Mucosa of stomach (tissue), 1 donor: ENCODE results near the gene ZNF526.

Experiments used
- H3K27me3 ChIP-seq: one replicate; pipeline ENCODE4 v1.7.0; 2013; ENCODE audit warnings: mild to moderate bottlenecking, low read length; ENCODE audit not compliant: control insufficient read depth, insufficient read depth
- H3K36me3 ChIP-seq: one replicate; pipeline ENCODE4 v1.7.0; 2013; ENCODE audit warnings: low read length; ENCODE audit not compliant: control insufficient read depth, insufficient read depth
- H3K4me1 ChIP-seq: one replicate; pipeline ENCODE4 v1.7.0; 2013; ENCODE audit warnings: mild to moderate bottlenecking, low read length; ENCODE audit not compliant: control insufficient read depth, insufficient read depth
- H3K4me3 ChIP-seq: one replicate; pipeline ENCODE4 v1.7.0; 2013; ENCODE audit warnings: low read length
- H3K9ac ChIP-seq: one replicate; pipeline ENCODE4 v1.7.0; 2013; ENCODE audit warnings: mild to moderate bottlenecking, low read length, moderate library complexity
- H3K9me3 ChIP-seq: one replicate; pipeline ENCODE4 v1.7.0; 2013; ENCODE audit warnings: mild to moderate bottlenecking, low read length, moderate library complexity; ENCODE audit not compliant: control insufficient read depth
- donor health status: Pancreatic carcinoma.

The ZNF526 gene

GRCh38 chr19:42233106-42233505, 13.0 kb downstream of the ZNF526 start:
- H3K27me3 ChIP-seq = no peaks in the 10 kb centered on the region
- no peak overlapping the region for H3K4me3 ChIP-seq
- H3K9me3 ChIP-seq = no peaks in the 10 kb centered on the region
- H3K36me3 ChIP-seq = peaks cover 23% of the 10 kb centered on the region
- H3K9ac ChIP-seq = no peak overlapping the region
- H3K4me1 ChIP-seq = no peaks in the 10 kb centered on the region

- Histone ChIP-seq H3K9me3 (no peaks in the 10 kb centered on the region), H3K27me3 (no peaks in the 10 kb centered on the region), H3K4me3 (no peak overlapping the region), H3K9ac (no peak overlapping the region), H3K36me3 (peaks cover 23% of the 10 kb centered on the region), H3K4me1 (no peaks in the 10 kb centered on the region)
These were observed 13.7 kb downstream of the ZNF526 start for GRCh38 chr19:42233678-42234292.

GRCh38 chr19:42234364-42234763, 14.3 kb downstream of the ZNF526 start:
- H3K9me3 ChIP-seq = no peaks in the 10 kb centered on the region
- no peaks in the 10 kb centered on the region for H3K4me1 ChIP-seq
- H3K27me3 ChIP-seq = no peaks in the 10 kb centered on the region
- no peak overlapping the region for H3K4me3 ChIP-seq
- peaks cover 23% of the 10 kb centered on the region for H3K36me3 ChIP-seq
- H3K9ac ChIP-seq = no peak overlapping the region

- Histone ChIP-seq H3K36me3 (peaks cover 15% of the 10 kb centered on the region), H3K4me3 (no peak overlapping the region), H3K27me3 (no peaks in the 10 kb centered on the region), H3K9ac (no peak overlapping the region), H3K9me3 (no peaks in the 10 kb centered on the region), H3K4me1 (no peaks in the 10 kb centered on the region)
These were observed 15.1 kb downstream of the ZNF526 start for GRCh38 chr19:42235181-42235580.

- no peak overlapping the region for H3K4me3 ChIP-seq
- H3K9me3 ChIP-seq = no peaks in the 10 kb centered on the region
- no peak overlapping the region for H3K9ac ChIP-seq
- peaks cover 7% of the 10 kb centered on the region for H3K36me3 ChIP-seq
- H3K4me1 ChIP-seq = no peaks in the 10 kb centered on the region
- no peaks in the 10 kb centered on the region for H3K27me3 ChIP-seq
These were observed 19.6 kb downstream of the ZNF526 start for GRCh38 chr19:42239544-42240220.

GRCh38 chr19:42241279-42241678, 21.2 kb downstream of the ZNF526 start:
- no peaks in the 10 kb centered on the region for H3K36me3 ChIP-seq
- H3K9me3 ChIP-seq = no peaks in the 10 kb centered on the region
- peak overlapping the region; percentile 84 for H3K9ac ChIP-seq
- peak overlapping the region; percentile 54 for H3K4me3 ChIP-seq
- peaks cover 7% of the 10 kb centered on the region for H3K4me1 ChIP-seq
- H3K27me3 ChIP-seq = no peaks in the 10 kb centered on the region

- Histone ChIP-seq H3K4me3 (peak overlapping the region; percentile 54), H3K27me3 (no peaks in the 10 kb centered on the region), H3K9me3 (no peaks in the 10 kb centered on the region), H3K36me3 (no peaks in the 10 kb centered on the region), H3K4me1 (peaks cover 7% of the 10 kb centered on the region), H3K9ac (peak overlapping the region; percentile 84)
These were observed 22.0 kb downstream of the ZNF526 start for GRCh38 chr19:42242069-42242511.

GRCh38 chr19:42242512-42243409, 22.6 kb downstream of the ZNF526 start, which contains the start of gene GSK3A:
Gene GSK3A, minus strand, starts transcription at chr19:42242602. Its CDS starts 137 bp downstream, at chr19:42242465.
- Histone ChIP-seq H3K27me3 (no peaks in the 10 kb centered on the region), H3K9ac (peak within 1 kb of the TSS; percentile 84), H3K4me3 (peak within 1 kb of the TSS; percentile 67), H3K4me1 (peaks cover 7% of the 10 kb centered on the region), H3K36me3 (no peaks in the 10 kb centered on the region), H3K9me3 (no peaks in the 10 kb centered on the region)

GRCh38 chr19:42244347-42245220, 24.5 kb downstream of the ZNF526 start:
- Histone ChIP-seq H3K27me3 (no peaks in the 10 kb centered on the region), H3K4me3 (peak overlapping the region; percentile 67), H3K9me3 (no peaks in the 10 kb centered on the region), H3K9ac (peak overlapping the region; percentile 71), H3K4me1 (peaks cover 7% of the 10 kb centered on the region), H3K36me3 (no peaks in the 10 kb centered on the region)

GRCh38 chr19:42245231-42245630, 25.1 kb downstream of the ZNF526 start:
- no peaks in the 10 kb centered on the region for H3K36me3 ChIP-seq
- H3K4me1 ChIP-seq = peaks cover 9% of the 10 kb centered on the region
- H3K4me3 ChIP-seq = peak overlapping the region; percentile 67
- no peaks in the 10 kb centered on the region for H3K27me3 ChIP-seq
- no peaks in the 10 kb centered on the region for H3K9me3 ChIP-seq
- H3K9ac ChIP-seq = peak overlapping the region; percentile 36

GRCh38 chr19:42246143-42246921, 26.2 kb downstream of the ZNF526 start:
- Histone ChIP-seq H3K4me1 (peaks cover 19% of the 10 kb centered on the region), H3K9ac (no peak overlapping the region), H3K36me3 (no peaks in the 10 kb centered on the region), H3K27me3 (no peaks in the 10 kb centered on the region), H3K4me3 (no peak overlapping the region), H3K9me3 (no peaks in the 10 kb centered on the region)
